IMR-90 (cell line): ENCODE measurements around the gene TUSC2. TPM values are rescaled to one million over a fixed set of nuclear protein-coding genes. Genes with fewer than 3 reads are reported as not detected.

Experiments
- ATAC-seq: fragments of 200-7000 bp; cut with Tn5 transposase; 2 replicates; pipeline ENCODE4 v1.9.1; 2020; ENCODE audit warnings: low read depth, mild to moderate bottlenecking, moderate library complexity
- BruUV-seq: library from RNA; stranded (reverse); fragments of 400-500 nt; replicated peaks from 2 replicates; lab custom pipeline; 2021; lab: Mats Ljungman, UMichigan
- CTCF ChIA-PET: fragments of 300-600 bp; formaldehyde crosslinking; extraction: SDS; loops from one replicate; lab custom pipeline; 2021; ENCODE audit warnings: antibody characterized with exemption; lab: Yijun Ruan, JAX
- POLR2A ChIA-PET: fragments of 300-600 bp; sonication (Branson Sonifier 250); formaldehyde crosslinking; loops from one replicate; lab custom pipeline; 2022; ENCODE audit warnings: antibody characterized with exemption; ENCODE audit not compliant: unreplicated experiment; lab: Charles Lee
- DNase-seq: peaks from one replicate; pipeline ENCODE4 v3.0.0; 2013
- H2AFZ ChIP-seq: replicated peaks from 2 replicates; pipeline ENCODE3; 2013; ENCODE audit warnings: low read length, mild to moderate bottlenecking; ENCODE audit not compliant: poor library complexity
- H2AK5ac ChIP-seq: 2 replicates; pipeline ENCODE4 v1.6.1; 2013; ENCODE audit warnings: low read depth, low read length, inconsistent platforms
- H2AK9ac ChIP-seq: replicated peaks from 2 replicates; pipeline ENCODE3; 2013; ENCODE audit warnings: mild to moderate bottlenecking, low read depth, low read length, moderate library complexity; ENCODE audit not compliant: poor library complexity
- H2BK120ac ChIP-seq: 2 replicates; pipeline ENCODE4 v1.6.1; 2013; ENCODE audit warnings: low read depth, low read length, inconsistent platforms
- H2BK15ac ChIP-seq: 3 replicates; pipeline ENCODE4 v1.6.1; 2013; ENCODE audit warnings: low read depth, low read length, inconsistent platforms
- H2BK20ac ChIP-seq: 2 replicates; pipeline ENCODE4 v1.6.1; 2013; ENCODE audit warnings: low read depth, mild to moderate bottlenecking, inconsistent platforms, low read length, moderate library complexity
- H2BK5ac ChIP-seq: 2 replicates; pipeline ENCODE4 v1.6.1; 2013; ENCODE audit warnings: mild to moderate bottlenecking, low read depth, low read length, inconsistent platforms; ENCODE audit not compliant: poor library complexity, severe bottlenecking
- H3K14ac ChIP-seq: replicated peaks from 2 replicates; pipeline ENCODE4 v1.6.1; 2013; ENCODE audit warnings: low read depth, low read length, inconsistent platforms
- H3K18ac ChIP-seq: 2 replicates; pipeline ENCODE4 v1.6.1; 2013; ENCODE audit warnings: low read depth, low read length, control low read depth
- H3K23ac ChIP-seq: 2 replicates; pipeline ENCODE4 v1.6.1; 2013; ENCODE audit warnings: low read depth, low read length, inconsistent platforms
- H3K27ac ChIP-seq: 2 replicates; pipeline ENCODE4 v1.5.1; 2013; ENCODE audit warnings: mild to moderate bottlenecking, control low read depth, low read length; ENCODE audit not compliant: insufficient read depth
- H3K27me3 ChIP-seq: 2 replicates; pipeline ENCODE4 v1.6.1; 2013; ENCODE audit warnings: low read length; ENCODE audit not compliant: control insufficient read depth, insufficient read depth
- H3K36me3 ChIP-seq: 2 replicates; pipeline ENCODE4 v1.6.1; 2013; ENCODE audit warnings: low read length, mixed read lengths; ENCODE audit not compliant: control insufficient read depth, insufficient read depth
- H3K4ac ChIP-seq: 2 replicates; pipeline ENCODE4 v1.6.1; 2013; ENCODE audit warnings: low read depth, low read length, inconsistent platforms
- H3K4me1 ChIP-seq: 2 replicates; pipeline ENCODE4 v1.6.1; 2013; ENCODE audit warnings: low read length, mixed read lengths; ENCODE audit not compliant: control insufficient read depth, insufficient read depth
- H3K4me2 ChIP-seq: 2 replicates; pipeline ENCODE4 v1.6.1; 2013; ENCODE audit warnings: low read depth, mild to moderate bottlenecking, control low read depth, low read length, moderate library complexity
- H3K4me3 ChIP-seq: 2 replicates; pipeline ENCODE4 v1.5.1; 2013; ENCODE audit warnings: low read depth, mild to moderate bottlenecking, control low read depth, low read length, moderate library complexity; ENCODE audit not compliant: insufficient read depth
- H3K56ac ChIP-seq: 2 replicates; pipeline ENCODE4 v1.6.1; 2013; ENCODE audit warnings: low read length, inconsistent platforms; ENCODE audit not compliant: insufficient read depth; ENCODE audit errors: extremely low read depth
- H3K79me1 ChIP-seq, 2 experiments: 2 replicates each; pipeline ENCODE4 v1.6.1; 2013; ENCODE audit warnings: low read length in 2 of 2, inconsistent platforms in 1 of 2, low read depth in 1 of 2
- H3K9ac ChIP-seq: 2 replicates; pipeline ENCODE4 v1.6.1; 2013; ENCODE audit warnings: low read depth, low read length, control low read depth
- H3K9me1 ChIP-seq: 2 replicates; pipeline ENCODE4 v1.6.1; 2013; ENCODE audit warnings: low read length, inconsistent platforms; ENCODE audit not compliant: insufficient read depth
- H3K9me3 ChIP-seq: 2 replicates; pipeline ENCODE4 v1.6.1; 2013; ENCODE audit warnings: low read length; ENCODE audit not compliant: control insufficient read depth, insufficient read depth
- H4K20me1 ChIP-seq: 2 replicates; pipeline ENCODE4 v1.6.1; 2013; ENCODE audit warnings: low read length, inconsistent platforms; ENCODE audit not compliant: insufficient read depth
- H4K5ac ChIP-seq: 2 replicates; pipeline ENCODE4 v1.6.1; 2013; ENCODE audit warnings: mild to moderate bottlenecking, low read depth, low read length, control low read depth
- H4K8ac ChIP-seq, 2 experiments: 2 replicates each; pipeline ENCODE4 v1.6.1; 2013; ENCODE audit warnings: low read depth in 2 of 2, low read length in 2 of 2, control low read depth in 1 of 2, inconsistent platforms in 1 of 2
- H4K91ac ChIP-seq: 2 replicates; pipeline ENCODE4 v1.6.1; 2013; ENCODE audit warnings: low read depth, low read length, inconsistent platforms; ENCODE audit not compliant: insufficient read depth
- CTCF ChIP-seq: conservative IDR thresholded peaks from 2 replicates; pipeline ENCODE4 v1.5.1; 2012; ENCODE audit warnings: mild to moderate bottlenecking, low read depth, low read length, improper control_type of control experiment
- MAZ ChIP-seq: IDR thresholded peaks from 2 replicates; pipeline ENCODE4 v1.6.1; 2012; ENCODE audit warnings: low read depth, mild to moderate bottlenecking, low read length, improper control_type of control experiment, moderate library complexity, borderline replicate concordance
- MXI1 ChIP-seq: IDR thresholded peaks from 2 replicates; pipeline ENCODE4 v1.6.1; 2012; ENCODE audit warnings: low read depth, mild to moderate bottlenecking, low read length, moderate library complexity, borderline replicate concordance
- RCOR1 ChIP-seq: IDR thresholded peaks from 2 replicates; pipeline ENCODE4 v1.6.1; 2012; ENCODE audit warnings: mild to moderate bottlenecking, low read length, improper control_type of control experiment; ENCODE audit not compliant: insufficient replicate concordance
- RFX5 ChIP-seq: IDR thresholded peaks from 2 replicates; pipeline ENCODE4 v1.8.0; 2012; ENCODE audit warnings: low read depth, mild to moderate bottlenecking, low read length, moderate library complexity
- WGBS, 2 experiments: methylation state at CpG; one replicate each; pipeline versions ENCODE4 v1.1.5 to v1.1.7; 2013; ENCODE audit warnings: missing lambda C conversion rate in 2 of 2; ENCODE audit not compliant: insufficient read length in 1 of 2; ENCODE audit errors: extremely low coverage in 2 of 2; 5-methylcytosine and 5-hydroxymethylcytosine counted together
- dilution Hi-C: fragments of 300-500 bp; cut with HindIII; formaldehyde crosslinking; loops from one replicate; pipeline ENCODE4 v1.14.3; 2018; ENCODE audit warnings: low sequenced_read_pairs; ENCODE audit not compliant: unreplicated experiment
- in situ Hi-C: fragments of 300-500 bp; cut with MboI; formaldehyde crosslinking; loops from 3 replicates; pipeline ENCODE4 v1.14.3; 2019; ENCODE audit warnings: low sequenced_read_pairs, inconsistent platforms, mixed read lengths
- intact Hi-C: fragments of 100-400 bp; cut with micrococcal nuclease; formaldehyde crosslinking; loops from 2 replicates; pipeline ENCODE4 v1.10.0; 2022
- polyA plus RNA-seq, 3 experiments: library from polyadenylated mRNA; depleted of rRNA; stranded (reverse); fragments of >200 nt; gene quantifications; 2 replicates each; pipeline ENCODE4 v1.2.3, GENCODE V29; 2012; ENCODE audit warnings: low replicate concordance in 1 of 3
- total RNA-seq: library from RNA; depleted of rRNA; stranded (reverse); fragments of >200 nt; gene quantifications from 2 replicates; pipeline ENCODE4 v1.2.3, GENCODE V29; 2012
- TF ChIP-seq, protein P1 (sequence below): fragments of 150-350 bp; IDR thresholded peaks from 2 replicates; pipeline ENCODE4 v1.6.1; 2017; ENCODE audit warnings: mild to moderate bottlenecking, antibody characterized with exemption, low read length, low read depth

The TUSC2 gene
- total and polyA plus RNA-seq, 2 of the 4 experiments (the other 2 are of a cell fraction): 13.4 to 24.0 TPM

DNA sequence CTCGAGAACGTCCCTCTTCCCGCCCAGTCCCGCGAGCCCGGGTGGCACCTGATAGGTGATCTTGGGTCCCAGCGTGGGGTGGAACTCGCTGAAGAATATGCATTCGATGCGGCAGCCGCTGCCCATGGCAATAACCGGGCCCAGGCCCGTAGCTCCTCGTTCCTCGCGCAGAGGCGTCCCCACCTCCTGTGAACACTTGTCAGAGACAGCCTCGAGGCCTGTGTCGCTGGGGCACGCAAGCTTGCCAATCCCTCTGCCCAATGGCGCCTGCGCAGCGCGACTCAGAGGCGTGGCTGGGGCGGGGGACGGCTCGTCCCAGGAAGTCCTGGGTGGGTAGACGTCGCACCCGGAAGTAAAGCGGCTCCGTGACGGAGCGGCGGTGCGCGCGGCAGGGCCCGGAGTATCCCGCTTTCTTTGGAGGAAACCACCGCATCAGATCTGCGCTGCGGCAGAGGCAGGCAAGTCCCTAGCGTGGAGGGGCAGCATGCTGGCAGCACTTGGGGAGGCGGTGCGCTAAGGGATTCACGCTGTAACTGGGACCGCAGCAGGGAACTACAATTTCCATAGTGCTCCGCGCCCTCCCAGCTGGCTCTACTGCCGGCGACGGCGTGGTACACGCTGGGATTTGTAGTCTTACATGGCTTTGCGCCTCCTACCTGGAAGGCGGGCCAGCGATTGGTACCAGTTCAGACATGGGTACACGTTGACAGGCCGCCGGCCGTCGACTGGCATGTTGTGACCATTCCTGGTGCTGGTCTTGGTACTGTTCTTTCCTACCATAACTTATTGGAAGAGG lies 22.7 kb upstream of the TUSC2 start, which contains the start of the genes CYB561D2 and NPRL2:
CYB561D2 (plus strand) TSS at position 336 of the 796 bp plus-strand sequence. CDS start 572 bp downstream, outside the sequence.
NPRL2 (minus strand) TSS at position 249 of the 796 bp plus-strand sequence; CDS start at position 126, 123 bp downstream.
- DNase-seq: peak; percentile 90
- intact Hi-C loops (no loop called here), dilution Hi-C loops (no loop called here), in situ Hi-C loops (no loop called here)
- H3K27ac ChIP-seq: peak within 1 kb of the TSS; percentile 91
- TF ChIP-seq RFX5 (0 out of 2 replicates have a peak, but pooled peaks have one; percentile 4), MXI1 (peak; percentile 26), MAZ (peak; percentile 53; the same call in 1 of the 2 replicates), CTCF (no peak), RCOR1 (no peak)
- TF ChIP-seq, protein P1, sequence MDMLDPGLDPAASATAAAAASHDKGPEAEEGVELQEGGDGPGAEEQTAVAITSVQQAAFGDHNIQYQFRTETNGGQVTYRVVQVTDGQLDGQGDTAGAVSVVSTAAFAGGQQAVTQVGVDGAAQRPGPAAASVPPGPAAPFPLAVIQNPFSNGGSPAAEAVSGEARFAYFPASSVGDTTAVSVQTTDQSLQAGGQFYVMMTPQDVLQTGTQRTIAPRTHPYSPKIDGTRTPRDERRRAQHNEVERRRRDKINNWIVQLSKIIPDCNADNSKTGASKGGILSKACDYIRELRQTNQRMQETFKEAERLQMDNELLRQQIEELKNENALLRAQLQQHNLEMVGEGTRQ: peak; percentile 14; the same call in 1 of the 2 replicates
- H3K79me1 ChIP-seq: peaks cover 23 to 48% of the 10 kb centered on the region in 2 experiments
- BruUV-seq: no TSS peak
- peak within 1 kb of the TSS; percentile 72 for H2AK5ac ChIP-seq
- H3K9me1 ChIP-seq: peaks cover 4% of the 10 kb centered on the region; the same call in 1 of the 2 replicates
- H2AK9ac ChIP-seq: peak within 1 kb of the TSS; percentile 90
- ChIA-PET CTCF (interaction anchor here (1.2 kb wide), 1 partner anchor 191 kb away, joined by 5 read pairs; no protein-coding TSS in a partner anchor), POLR2A (interaction anchor here (0.8 kb wide), 1 partner anchor 10 kb away, joined by 4 read pairs; the partner anchor contains the start of gene RASSF1)
- H3K36me3 ChIP-seq: peaks cover 32% of the 10 kb centered on the region
- H3K9me3 ChIP-seq: no peaks in the 10 kb centered on the region
- WGBS, 2 experiments: 2% methylated on average over 31 of the region's 64 CpGs; no CpG with 5 or more reads in 1 of the 2 experiments
- H3K4me2 ChIP-seq: peak within 1 kb of the TSS; percentile 91
- H3K14ac ChIP-seq: peak within 1 kb of the TSS; percentile 97
- peak; percentile 92 for ATAC-seq
- peak within 1 kb of the TSS; percentile 83 for H3K56ac ChIP-seq
- peak within 1 kb of the TSS; percentile 86 for H3K18ac ChIP-seq
- peak within 1 kb of the TSS; percentile 87 for H2BK120ac ChIP-seq
- peak within 1 kb of the TSS; percentile 97 for H4K91ac ChIP-seq
- H3K23ac ChIP-seq: peak within 1 kb of the TSS; percentile 85
- H2BK5ac ChIP-seq: peak within 1 kb of the TSS; percentile 91
- H4K5ac ChIP-seq: peak within 1 kb of the TSS; percentile 87
- no peaks in the 10 kb centered on the region for H3K27me3 ChIP-seq
- H3K4me1 ChIP-seq: peaks cover 11% of the 10 kb centered on the region
- peak within 1 kb of the TSS; percentile 94 for H3K9ac ChIP-seq
- peak within 1 kb of the TSS; percentile 37; the same call in 1 of the 2 replicates for H2BK20ac ChIP-seq
- H4K20me1 ChIP-seq: peaks cover 23% of the 10 kb centered on the region
- peak within 1 kb of the TSS; percentile 50; the same call in 1 of the 3 replicates for H2BK15ac ChIP-seq
- peak within 1 kb of the TSS; percentile 93 for H2AFZ ChIP-seq
- H3K4me3 ChIP-seq: peak within 1 kb of the TSS; percentile 73
- H4K8ac ChIP-seq: peak within 1 kb of the TSS; percentile 72 to 100
- peak within 1 kb of the TSS; percentile 97 for H3K4ac ChIP-seq
